NCI-H510A (cell line): ENCODE measurements around the gene CCNG2.
A peak's percentile ranks its signal among the peaks of the same experiment; 100 is the strongest.

Experiments
- DNase-seq: peaks from one replicate; lab custom pipeline; 2025; lab: John Stamatoyannopoulos, UW

CCNG2 gene

DNA sequence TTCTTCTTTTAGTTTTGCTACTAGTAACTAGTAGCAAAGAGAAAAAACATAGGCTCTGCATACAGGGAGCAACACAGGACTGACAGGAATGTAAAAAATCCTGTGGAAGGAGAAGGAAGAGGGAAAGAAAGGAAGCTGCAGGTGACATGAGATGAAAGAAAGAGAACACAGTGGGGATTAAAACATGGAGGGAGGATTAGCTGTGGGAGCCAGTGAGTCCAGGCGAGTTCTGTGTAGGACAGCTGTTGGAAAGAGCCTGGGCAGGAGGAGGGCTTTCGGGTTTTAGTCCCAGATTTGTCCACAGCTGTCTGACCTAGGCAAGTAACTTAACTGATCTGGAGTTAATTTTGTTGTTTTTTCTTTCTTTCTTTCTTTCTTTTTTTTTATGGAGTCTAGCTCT, 21.6 kb downstream of the CCNG2 start:
- DNase-seq, result no peak

DNA sequence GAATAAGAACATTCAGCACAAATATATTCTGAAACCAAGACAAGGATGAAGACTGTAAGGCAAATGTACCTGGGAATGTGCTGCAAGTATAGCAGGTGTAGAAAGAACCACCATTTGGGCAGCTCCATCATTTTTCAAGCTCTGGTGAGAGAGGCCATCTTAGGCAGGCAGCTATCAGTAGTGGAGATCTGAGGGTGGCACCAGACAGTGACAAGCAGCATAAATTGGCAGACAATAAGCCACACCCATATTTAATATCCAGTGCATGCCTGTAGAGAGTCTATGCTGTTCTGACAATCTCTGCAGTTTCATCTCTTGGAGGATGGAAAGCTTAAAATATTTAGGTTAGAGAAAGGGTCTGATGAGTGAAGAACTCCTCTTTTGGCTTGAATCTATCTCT, 22.5 kb downstream of the CCNG2 start:
- DNase-seq, result no peak

DNA sequence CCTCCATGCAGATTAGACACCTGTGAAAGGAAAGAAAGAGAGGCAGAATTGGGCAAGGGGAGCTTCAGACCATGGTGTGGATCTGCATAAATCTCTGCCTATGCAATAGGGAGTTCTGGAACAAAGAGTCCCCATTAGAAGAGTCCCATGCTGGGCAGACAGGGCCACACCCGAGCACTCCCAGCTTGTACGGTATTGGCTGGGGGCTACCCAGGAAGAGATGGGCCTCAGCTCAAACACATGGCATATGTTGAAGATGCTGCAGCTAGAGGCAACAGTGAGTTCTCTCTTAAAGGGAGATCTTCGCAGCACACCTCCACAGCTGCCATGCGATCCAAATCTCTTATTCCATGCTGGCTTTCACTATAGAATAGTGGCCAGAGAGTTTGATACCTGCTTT, 24.7 kb downstream of the CCNG2 start:
- no peak for DNase-seq

DNA sequence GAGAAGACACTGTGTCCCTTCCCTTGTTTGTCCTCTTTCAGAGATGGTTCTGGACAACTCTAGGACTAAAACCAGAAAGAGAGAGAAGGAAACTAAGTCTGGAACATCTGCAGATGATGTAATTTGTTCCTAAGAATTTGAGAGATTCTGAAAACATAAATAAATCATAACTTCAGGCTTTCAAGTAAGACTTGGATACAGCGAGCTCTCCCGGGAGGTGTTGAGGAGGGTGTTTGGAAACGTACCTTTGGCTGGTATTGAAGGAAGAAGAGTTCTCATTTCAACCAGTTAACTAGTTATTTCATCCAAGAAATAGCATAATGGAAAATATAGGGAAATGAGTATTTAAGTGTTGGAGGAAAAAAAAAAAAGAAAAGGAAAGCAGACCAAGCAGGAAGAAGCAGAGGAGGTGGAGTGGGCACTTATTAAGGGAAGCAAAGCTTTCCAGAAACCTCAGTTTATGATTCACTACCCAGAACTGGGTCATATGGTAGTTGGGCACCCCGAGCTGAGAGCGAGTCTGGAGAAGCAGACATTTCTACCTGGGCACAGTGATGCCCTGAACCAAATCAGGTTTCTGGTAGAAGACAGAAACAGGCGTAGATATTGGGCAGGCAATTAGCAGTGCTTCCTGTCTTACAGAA, 26.9 kb downstream of the CCNG2 start:
- DNase-seq, result no peak

DNA sequence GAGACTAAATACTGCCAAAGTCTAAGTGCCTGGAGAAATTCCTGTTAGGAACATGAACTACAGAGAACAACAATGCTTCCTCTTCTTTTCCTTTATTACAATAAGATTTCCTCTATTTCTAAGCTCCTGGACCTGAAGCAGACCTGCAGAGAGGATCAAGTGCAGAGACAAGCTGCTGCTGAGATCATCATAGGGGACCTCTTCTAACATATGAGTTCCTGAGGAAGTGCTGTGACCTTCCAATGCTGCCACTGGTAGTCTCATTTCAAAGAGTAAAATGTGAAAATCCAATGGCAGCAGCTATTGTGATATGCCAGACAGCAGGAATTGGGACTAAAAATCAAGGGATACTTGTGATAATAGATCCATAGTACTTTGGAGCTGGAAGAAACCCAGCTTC, 28.0 kb downstream of the CCNG2 start:
- no peak for DNase-seq

DNA sequence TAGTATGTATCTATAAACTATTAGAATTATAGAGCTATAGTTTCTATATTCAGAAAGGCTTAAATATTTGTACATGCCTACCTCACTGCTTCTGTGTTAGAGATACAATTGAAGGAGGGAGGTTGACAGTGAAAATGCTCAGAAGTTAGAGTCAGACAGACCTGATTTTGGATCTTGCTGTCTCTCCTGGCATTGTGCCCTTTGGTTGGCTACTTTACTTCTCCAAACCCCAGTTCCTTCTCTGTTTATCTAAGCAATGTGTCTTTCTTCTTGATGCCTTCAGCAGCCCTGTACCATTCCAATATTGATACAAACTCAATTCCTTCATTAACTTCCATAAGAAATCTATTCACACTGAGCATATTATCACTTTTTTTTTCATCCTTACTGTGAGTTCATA, 28.7 kb downstream of the CCNG2 start:
- no peak for DNase-seq

DNA sequence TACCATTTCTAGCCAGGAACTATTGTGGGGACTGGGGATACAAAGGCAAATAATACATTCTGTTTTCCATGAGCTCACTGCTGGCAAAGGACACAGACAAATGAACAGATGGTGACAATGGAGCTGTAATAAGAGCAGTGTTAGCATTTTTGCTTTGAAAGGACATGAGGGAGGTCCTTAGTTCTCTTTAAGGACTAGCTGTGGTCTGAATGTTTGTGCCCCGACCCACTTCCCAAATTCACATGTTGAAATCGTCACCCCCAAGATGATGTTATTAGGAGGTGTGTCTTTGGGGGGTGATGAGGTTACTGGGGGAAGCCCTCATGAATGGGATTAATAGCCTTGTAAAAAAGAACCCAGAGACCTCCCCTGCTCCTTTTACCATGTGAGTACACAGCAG, 30.3 kb downstream of the CCNG2 start:
- no peak for DNase-seq

DNA sequence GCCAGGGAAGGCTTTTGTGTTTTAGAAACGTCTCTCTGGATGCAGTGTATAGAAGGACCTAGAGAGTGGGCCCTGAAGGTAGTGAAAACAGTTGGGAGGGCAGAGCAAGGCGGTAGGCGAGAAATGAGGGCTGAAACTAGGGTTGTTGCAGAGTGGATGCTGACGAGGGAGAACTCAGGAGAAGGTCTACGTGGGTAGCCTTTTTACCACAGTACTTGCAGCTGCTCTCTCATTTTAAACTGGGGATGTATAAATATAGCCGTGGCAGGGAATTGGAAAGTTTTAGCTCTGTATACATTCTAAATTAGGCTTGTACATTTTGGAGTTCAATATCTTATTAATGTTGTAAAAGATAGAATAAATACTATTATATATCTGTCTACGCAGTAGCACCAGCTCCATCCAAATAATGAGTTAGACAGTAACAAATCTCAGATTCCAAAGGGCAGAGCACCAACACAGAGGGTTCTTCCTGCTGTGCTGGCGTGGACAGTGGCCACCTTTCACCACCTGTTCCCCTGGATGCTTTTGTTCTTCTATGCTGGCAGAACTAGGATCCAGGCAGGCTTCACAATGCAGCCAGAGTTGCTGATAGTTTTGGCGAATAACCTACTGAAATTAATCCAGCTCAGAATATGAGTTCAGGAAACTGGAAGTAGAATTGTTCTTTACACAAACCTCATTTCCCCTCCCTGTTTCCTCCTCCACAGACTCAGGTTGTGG, 31.7 kb downstream of the CCNG2 start:
- no peak for DNase-seq

DNA sequence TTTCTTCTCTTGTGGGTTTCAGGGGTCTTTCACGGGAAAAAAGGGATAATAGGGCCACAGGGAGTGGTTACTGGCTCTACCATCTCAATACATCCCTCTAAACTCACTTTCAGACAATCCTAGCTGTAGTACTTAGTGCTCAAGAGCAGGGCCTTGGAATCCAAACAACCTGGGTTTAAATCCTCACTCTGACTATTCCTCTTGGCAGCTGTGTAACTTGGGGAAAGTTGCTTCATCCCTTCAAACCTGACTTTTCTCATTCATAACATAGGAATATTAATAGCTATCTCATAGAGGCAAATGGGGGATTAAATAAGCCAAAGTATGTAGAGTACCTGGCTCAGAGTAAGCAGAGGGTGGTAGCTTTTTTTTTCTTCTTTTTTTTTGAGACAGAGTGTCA, 32.4 kb downstream of the CCNG2 start:
- no peak for DNase-seq

DNA sequence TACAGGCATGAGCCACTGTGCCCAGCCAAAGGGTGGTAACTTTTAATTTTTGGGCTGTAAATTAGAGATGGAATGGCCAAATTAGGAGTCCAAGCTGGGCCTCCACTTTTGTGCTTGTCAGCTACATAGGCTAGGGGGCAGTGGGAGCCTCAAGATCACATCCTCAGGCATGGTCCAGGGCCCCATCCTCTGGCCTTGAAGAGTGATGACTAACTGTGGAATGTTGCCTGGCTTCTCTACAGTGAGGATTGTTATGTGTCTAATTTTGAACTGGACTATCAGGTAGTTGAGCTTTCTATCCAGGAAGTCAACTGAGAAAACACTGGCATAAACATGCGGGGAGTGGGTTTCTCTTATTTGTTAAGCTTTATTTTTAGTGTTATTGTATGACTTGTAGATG, 33.0 kb downstream of the CCNG2 start:
- DNase-seq, result no peak

DNA sequence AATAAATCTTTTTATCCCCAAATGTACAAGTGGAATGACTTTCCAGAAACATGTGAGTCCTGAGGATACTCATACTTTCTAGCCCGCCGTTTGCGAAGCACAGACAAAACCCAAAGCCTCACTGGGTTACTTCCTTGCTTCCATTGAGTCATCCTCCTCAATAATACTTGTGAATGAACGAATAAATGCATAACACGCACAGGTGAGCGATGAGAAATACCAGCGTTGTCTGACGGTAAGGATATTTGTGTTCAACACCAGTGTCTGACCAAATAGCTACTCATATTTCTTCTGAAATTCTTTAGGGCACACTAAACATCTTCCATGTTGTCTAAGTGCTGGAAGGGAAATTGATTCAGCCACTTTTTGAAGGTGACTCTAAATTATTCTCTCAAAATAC, 36.0 kb downstream of the CCNG2 start:
- no peak for DNase-seq

DNA sequence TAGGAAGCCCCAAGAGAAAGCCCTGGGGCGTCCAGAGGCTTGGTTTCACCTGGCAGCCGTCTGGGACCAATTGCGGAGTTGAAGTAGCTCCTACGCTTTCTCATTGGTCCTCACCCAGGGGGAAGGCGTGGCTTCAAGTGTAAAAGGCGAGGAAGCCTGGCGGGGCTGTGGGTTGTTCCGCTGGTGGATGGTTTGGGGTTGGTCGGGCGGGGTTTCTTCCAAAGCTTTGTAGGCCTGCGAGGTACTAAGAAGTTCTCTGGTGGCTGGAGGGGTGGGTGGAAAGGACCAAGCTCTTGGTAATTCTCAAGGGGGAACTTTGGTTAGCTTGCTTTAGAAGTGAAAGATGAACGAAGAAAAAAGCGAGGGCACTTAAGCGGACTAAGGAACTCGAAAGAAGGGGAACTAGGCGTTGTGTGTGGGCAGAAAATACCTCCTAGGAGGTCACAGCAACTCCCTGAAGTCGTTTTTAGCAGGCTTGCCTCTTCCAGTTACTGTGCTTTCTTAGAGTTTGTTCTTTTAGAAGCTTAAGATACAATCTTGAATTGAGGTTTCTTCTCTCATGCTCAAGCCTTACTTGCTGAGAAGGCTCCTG, 36.6 kb downstream of the CCNG2 start:
- no peak for DNase-seq

DNA sequence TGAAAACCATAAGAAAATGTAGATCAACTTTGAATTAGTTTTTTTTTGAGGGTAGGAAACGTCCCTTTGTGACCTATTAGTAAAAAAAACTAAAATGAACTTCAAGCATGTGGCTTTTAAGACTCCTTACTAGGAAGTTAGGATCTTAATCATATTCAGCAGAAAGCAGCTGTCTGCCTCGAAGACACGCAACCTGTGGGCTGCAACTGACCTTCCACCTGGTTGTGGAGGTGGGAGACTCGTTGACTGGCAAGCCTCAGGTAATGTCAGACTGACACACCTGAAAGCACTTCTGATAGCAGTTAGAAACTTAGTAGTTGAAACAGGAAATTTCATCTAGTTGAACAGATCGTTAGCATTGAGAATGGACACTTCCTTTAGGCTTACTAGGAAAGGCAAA, 37.4 kb downstream of the CCNG2 start:
- no peak for DNase-seq

DNA sequence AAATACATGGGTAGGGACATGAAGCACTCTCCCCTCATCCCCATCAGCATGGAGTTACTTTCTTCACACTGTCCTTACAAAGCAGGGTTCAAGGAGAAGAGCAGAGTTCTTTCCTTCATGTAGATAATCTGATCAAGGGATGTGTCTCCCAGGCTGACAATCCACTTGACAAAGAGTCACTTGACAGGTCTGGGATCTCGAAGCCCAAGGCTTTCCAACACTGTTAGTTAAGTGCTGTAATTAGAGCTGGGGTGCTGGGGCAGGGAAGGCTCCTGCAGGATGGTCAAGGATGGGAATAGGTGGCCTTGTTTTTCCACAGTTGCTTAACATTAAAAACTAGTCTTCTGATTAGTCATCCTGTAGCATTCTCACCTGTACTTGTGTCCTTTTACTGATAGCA, 38.0 kb downstream of the CCNG2 start:
- no peak for DNase-seq

DNA sequence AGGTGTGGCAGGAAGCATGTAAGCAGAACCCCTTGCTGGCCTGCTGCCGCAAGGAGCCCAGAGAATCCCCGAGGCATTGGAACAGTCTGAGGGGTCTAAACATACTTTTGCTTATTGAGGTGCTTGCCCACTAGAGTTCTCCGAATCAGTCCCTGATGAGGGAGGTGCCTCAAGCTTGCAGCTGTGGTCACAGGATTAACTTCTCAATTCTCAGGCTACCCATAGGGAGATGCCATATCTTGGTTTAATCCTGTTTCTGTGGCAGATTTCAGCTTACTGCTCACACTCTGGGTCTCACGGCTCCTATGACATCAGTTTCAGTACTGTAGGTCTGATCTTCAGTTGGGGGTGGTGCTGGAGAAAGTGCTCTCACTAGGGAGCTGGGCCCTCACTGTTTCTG, 39.9 kb downstream of the CCNG2 start:
- DNase-seq, result no peak

DNA sequence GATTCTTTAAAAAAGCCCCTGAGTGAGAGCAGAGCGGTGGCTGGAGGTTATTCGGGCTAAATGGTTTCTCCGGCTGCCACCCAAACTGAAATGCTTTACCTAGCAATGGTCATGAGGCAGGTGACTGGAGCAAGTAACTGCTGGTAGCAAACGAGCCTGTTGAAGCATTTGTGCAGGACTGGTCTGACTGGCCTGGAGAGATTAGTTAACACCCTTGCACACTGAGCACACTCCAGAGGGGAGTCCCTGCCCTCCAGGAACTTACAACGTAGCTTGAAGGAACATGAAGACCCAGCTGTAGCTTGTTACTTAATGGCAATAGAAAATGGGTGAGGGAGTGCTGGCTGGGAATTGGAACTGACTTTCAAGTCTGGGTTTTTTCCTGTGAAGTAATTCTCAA, 40.4 kb downstream of the CCNG2 start:
- no peak for DNase-seq

DNA sequence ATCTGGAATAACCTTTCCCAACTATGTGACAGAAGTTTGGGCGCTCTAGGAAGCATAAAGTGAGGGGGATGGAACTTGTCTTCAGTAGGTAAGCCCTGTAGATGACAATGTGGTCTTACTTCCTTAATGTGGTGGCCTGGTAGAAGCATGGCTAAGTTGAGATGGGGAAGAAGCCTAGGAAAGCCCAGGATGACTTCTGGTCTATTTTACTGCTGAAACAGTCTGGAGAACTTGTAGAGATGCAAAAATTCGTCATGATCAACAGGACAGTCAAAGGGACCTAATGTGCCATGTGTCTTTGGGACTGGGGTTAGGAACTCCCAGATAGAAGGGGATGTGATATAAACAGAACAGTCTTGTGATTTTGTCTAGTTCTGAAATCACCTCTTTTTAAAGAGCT, 40.8 kb downstream of the CCNG2 start:
- no peak for DNase-seq

DNA sequence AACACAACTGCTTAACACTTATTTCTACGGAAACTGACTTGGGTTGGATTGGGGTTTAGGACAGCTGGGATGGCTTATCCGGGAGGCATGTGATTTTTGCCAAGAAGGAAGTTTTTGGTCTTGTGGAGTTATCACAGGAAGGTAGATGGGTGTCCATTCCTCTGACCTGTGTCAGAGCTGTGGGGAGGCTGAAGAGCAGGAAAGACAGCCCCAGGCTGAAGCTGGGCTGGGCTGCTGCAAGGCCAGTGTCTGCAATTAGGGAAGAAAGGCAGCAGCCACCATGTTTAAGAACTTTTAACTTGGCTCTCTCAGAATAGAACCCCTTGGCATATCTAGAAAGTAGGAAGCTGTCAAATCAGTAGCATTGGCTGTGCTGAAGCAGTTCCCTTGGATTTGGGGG, 42.3 kb downstream of the CCNG2 start:
- no peak for DNase-seq

DNA sequence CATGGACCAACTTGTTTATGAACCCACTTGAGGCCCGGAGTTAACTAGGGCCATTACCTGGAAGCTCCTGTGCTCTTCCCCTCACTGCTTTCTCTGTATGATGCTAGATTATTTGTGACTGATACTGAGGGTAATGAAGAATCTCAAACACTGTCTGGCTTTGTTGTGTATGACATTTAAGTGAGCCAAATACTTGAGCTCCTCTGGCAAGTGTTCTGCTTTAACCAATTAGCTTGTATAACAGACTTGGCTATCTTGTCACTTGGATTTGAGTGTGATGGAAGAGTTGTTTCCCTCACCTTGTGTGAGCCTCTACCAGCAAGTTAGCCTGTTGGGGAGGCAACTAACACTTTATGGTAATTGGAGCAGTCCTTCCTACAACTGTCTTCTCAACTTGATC, 42.7 kb downstream of the CCNG2 start:
- no peak for DNase-seq

DNA sequence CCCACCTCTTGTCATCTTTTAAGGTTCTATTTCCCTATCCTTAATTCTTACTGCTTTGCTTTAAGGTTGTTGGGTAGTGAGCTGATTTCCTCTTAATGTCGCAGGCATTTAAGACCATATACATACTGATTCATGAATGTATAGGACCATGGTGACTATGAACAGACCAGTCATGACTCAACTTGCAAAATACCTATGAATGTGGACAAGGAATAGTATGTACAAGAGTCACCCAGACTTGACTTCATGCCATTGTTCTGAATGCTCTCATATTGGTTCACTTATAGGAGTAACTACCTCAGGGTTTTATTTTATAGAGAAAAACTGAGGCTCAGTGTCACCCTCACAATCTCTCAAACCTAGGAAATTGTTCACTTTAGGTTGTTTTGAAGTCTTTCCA, 44.3 kb downstream of the CCNG2 start:
- no peak for DNase-seq

DNA sequence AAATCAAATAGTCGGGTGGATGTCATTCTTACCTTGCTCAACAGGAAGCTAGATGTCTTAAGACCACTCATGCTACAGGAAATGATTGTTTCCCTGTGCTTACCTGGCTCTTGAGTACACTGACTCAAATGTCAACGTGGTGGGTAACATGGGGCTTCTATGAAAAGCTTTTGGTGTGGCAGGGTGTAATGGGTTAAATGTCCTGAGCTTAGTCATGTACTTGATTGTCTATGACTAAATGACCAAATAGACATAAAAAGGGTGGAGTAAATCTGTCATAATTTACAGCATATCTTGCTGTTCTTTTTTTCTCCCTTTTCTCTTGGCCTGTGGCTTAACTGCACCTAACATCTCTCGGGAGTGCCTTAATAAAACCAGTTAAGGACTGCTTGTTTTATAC, 44.9 kb downstream of the CCNG2 start:
- no peak for DNase-seq

DNA sequence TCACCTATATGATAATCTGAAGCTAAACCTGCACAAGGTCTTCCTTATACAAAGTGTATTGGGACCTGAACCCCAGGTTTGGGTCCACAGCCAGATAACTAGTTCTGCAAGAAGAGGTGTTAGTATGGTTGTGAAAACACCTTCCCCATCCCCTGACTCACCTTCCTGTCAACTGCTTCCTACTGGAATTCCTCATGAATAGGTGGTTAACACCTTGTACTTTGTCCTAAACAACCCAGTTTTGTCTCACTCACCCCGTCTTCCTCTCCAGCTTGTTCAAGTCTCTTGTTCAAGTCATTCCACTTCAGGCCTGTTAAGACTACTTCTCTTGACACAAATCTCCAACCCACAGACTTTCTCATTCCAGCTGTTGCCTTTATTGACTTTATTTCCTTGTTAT, 45.5 kb downstream of the CCNG2 start:
- DNase-seq, result no peak

DNA sequence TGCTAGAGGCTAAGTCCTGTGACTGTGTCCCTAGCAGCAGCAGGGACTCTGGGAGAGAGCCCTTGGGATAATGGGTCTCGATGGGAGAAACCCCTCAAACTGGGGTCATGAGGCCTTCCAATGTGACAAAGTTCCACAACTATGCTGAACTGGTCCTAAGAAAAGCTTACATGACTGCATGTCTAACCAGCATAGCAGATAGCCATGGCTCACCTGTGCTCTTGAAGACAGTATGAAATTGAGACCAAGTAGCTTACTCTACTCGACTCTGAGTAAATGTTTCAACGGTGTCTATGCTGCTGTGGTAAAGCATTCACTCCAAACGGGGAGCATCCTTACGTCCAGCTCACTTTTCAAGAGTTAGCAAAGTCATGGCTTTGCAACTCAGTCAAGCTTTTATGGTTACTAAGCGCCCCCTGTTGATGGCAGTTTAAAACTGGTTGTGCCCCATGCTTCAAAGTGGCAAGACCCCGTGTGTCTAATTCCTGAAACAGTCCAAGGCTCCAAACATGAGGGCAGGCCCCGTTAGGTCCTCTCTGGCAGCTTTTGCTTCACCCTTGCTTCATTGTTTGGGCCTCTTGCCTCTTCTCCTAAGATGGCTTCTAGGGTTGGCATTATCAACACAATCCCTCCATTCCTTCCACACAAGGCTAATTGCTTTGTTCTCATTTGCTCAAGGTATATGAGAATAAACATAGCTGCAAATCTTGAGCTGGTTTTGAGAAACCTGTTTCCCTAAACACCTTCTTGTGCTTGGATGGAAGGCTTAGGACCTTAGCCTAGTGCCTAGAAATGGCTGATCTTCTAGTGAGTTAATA, 46.6 kb downstream of the CCNG2 start:
- peak; percentile 10 for DNase-seq
